HG02884 (cell line): ENCODE results near the gene CCNB1.
"Not testable (repeated sequence)": the region's sequence is repeated elsewhere in the genome, so short reads cannot be mapped to it uniquely, and the experiment has no call there.

Source experiments
- ATAC-seq: cut with Tn5 transposase; IDR thresholded peaks from one replicate; pipeline ENCODE4 v1.9.1; 2021; ENCODE audit warnings: mild to moderate bottlenecking, moderate library complexity; ENCODE audit not compliant: unreplicated experiment

The CCNB1 gene

DNA sequence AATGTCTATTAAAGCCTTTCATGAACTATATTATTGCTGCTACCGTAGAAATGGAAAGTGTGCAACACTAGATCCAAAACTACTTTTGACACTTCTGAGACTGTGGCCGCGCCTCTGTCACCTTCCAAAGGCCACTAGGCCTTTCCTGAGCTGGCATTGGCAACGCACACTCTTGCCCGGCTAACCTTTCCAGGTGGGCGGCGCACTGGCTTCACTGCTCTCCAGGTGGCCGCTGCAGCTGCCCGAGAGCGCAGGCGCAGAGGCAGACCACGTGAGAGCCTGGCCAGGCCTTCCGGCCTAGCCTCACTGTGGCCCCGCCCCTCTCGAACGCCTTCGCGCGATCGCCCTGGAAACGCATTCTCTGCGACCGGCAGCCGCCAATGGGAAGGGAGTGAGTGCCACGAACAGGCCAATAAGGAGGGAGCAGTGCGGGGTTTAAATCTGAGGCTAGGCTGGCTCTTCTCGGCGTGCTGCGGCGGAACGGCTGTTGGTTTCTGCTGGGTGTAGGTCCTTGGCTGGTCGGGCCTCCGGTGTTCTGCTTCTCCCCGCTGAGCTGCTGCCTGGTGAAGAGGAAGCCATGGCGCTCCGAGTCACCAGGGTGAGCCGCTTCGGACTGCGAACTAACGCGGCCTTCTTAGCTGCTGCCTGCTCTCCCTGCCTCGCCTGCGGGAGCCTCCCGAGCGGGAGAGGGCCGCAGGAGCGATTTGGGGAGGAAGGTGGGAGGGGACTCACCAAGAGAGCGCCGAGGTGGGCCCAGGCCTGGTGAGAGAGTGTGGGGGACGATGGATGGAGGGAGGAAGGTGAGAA, at the start of gene CCNB1:
CCNB1 (plus strand) TSS at position 465 of the 807 bp plus-strand sequence; CDS start at position 578, 113 bp downstream.
- ATAC-seq = peak; percentile 98

GRCh38 chr5:69129413-69129812, 37.5 kb upstream of the CCNB1 start:
- no peak for ATAC-seq

- ATAC-seq = no peak
These were observed 36.7 kb upstream of the CCNB1 start for GRCh38 chr5:69130241-69130640.

GRCh38 chr5:69131304-69131703, 35.6 kb upstream of the CCNB1 start:
- ATAC-seq = no peak

- no peak for ATAC-seq
These were observed 32.8 kb upstream of the CCNB1 start for GRCh38 chr5:69134126-69134525.

DNA sequence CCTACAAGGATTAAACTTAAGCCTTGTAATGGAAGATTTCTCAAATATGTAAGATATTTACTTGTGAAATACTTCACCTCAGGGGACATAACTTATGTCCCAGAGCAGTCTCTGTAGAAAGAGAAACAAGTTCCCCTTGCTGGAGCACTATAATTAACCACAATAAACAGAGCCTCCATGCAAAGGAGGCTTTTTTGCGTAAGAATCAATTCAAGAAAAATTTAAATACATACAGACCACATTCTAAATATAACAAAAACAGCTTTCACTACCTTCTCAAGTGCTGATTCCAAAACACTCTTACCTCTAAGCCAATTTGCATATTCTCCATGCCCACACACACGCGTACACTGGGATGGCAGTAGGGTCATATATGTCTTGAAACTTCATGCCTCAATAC, 30.7 kb upstream of the CCNB1 start:
- ATAC-seq = peak; percentile 85

DNA sequence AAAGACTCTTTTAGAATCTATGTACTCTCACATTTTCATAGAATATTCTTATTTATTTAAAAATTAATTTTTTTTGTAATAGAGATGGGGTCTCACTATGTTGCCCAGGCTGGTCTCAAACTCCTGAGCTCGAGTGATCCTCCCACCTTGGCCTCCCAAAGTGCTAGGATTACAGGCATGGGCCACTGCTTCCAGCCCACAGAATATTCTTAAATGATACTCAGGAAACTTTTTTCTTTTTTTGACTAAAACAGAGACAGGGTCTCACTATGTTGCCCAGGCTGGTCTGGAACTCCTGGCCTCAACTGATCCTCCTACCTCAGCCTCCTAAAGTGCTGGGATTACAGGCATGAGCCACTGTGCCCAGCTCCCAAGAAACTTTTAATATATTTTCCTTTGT, 29.7 kb upstream of the CCNB1 start:
- ATAC-seq = not testable (repeated sequence)

- ATAC-seq = no peak
These were observed 29.1 kb upstream of the CCNB1 start for GRCh38 chr5:69137807-69138206.

DNA sequence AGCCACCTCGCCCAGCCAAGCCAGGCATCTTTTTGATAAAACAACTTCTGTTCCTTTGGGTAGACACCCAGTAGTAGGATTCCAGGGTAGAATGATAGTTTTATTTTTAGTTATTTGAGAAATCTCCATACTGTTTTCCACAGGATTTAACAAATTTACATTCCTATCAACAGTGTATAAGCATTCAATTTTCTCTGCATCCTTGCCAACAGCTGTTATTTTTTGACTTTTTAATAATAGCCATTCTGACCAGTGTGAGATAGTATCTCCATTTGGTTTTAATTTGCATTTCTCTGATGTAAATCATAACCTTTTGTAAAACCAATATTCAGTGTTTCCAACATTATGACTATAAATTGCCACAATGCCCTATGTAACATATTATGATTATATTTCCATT, 28.2 kb upstream of the CCNB1 start:
- no peak for ATAC-seq

- not testable (repeated sequence) for ATAC-seq
These were observed 26.7 kb upstream of the CCNB1 start for GRCh38 chr5:69140239-69140638.

- ATAC-seq = no peak
These were observed 26.1 kb upstream of the CCNB1 start for GRCh38 chr5:69140827-69141226.

- ATAC-seq = not testable (repeated sequence)
These were observed 18.4 kb upstream of the CCNB1 start for GRCh38 chr5:69148576-69148975.

DNA sequence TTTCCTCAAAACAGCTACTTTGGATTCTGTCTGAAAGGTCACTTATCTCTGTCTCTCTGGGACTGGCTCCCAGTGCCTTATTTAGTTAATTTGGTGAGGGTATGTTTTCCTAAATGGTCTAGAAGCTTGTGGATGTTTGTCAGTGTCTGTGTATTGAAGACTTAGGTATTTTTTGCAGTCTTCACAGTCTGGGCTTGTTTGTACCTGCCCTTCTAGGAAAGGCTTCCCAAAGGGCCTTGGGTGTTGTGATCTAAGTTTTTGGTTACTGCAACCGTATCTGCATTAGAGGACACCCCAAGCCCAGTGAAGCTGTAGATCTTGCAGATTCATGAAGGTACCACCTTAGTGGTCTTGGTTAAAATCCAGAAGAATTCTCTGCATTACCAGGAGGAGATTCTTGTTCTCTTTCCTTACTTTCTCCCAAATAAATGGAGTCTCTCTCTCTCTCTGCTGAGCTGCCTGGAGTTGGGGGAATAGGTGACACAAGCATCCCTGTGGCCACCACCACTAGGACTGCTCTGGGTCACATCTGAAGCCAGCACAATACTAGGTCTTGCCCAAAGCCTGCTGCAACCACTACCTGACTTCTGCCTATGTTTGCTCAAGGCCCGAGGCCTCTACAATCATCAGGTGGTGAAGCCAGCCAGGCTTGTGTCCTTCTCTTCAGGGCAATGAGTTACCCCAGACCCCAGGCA, 17.8 kb upstream of the CCNB1 start:
- no peak for ATAC-seq

- ATAC-seq = no peak
These were observed 17.3 kb upstream of the CCNB1 start for GRCh38 chr5:69149676-69150010.

DNA sequence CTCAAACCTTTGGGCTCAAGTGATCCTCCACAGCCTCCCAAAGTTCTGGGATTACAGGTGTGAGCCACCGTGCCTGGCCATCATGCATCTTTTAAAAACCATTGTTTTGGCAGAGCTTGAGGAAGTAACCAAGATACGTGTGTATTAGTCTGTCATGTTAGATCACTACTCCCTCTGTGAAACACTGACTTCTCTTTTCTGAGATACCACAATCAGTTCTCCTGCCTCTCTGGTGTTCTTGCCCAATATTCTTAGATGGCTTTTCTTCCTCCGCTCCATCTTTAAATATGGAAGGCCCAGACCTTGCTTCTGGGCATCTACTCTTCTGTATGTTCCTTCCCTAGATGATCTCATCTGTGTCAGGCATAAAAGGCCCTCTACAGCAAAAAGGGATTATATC, 14.2 kb upstream of the CCNB1 start:
- no peak for ATAC-seq

DNA sequence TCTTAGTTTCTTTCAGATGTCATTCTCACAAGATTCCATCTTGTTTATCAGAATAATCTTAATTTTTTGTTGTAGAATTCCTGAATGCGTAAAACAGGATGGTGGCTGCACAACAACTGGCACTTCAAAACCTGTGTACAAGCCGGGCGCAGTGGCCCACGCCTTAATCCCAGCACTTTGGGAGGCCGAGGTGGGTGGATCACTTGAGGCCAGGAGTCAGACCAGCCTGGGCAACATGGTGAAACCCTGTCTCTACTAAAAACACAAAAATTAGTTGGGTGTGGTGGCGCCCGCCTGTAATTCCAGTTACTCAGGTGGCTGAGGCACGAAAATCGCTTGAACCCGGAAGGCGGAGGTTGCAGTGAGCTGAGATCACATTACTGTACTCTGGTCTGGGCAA, 10.5 kb upstream of the CCNB1 start:
- no peak for ATAC-seq

DNA sequence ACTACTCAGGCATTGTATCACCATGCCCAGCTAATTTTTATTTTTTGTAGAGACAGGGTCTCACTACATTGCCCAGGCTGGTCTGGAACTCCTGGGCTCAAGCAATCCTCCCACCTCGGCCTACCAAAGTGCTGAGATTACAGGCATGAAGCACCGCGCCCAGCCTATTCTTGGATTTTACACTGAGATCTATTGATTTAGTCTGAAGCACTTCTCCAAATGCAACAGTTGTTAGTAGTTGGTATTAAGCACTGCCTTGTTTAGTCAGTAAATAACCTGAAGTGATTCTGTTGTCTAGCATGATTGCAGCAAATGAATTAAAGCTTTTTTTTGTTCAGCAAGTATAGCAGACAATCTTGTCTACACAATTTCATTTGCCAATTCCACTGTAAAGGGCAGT, 8.9 kb upstream of the CCNB1 start:
- ATAC-seq = no peak

GRCh38 chr5:69160651-69161050, 6.3 kb upstream of the CCNB1 start:
- no peak for ATAC-seq

GRCh38 chr5:69167493-69167855, 524 bp downstream of the CCNB1 start:
- ATAC-seq = no peak

DNA sequence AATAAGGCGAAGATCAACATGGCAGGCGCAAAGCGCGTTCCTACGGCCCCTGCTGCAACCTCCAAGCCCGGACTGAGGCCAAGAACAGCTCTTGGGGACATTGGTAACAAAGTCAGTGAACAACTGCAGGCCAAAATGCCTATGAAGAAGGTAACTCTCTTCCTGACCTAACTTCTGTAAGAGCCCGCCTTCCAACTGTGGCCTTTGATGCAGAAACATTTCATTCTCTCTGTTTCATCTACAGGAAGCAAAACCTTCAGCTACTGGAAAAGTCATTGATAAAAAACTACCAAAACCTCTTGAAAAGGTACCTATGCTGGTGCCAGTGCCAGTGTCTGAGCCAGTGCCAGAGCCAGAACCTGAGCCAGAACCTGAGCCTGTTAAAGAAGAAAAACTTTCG, 979 bp downstream of the CCNB1 start:
- ATAC-seq = no peak

GRCh38 chr5:69170495-69170894, 3.5 kb downstream of the CCNB1 start:
- ATAC-seq = no peak

DNA sequence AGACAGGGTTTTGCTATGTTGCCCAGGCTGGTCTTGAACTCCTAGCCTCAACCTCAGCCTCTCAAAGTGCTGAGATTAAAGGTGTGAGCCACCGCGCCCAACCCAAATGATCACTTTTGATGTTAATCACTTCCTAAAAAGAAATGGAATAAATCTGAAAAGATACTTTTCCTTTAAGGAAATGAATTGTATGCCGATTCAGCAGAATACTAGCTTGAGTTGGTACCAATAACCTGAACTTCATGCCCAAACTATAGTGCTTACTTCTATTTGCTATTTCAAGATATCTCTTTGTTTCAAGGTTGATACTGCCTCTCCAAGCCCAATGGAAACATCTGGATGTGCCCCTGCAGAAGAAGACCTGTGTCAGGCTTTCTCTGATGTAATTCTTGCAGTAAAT, 4.0 kb downstream of the CCNB1 start:
- no peak for ATAC-seq
